ENCODE measurements around the gene ZNF496.
"Not testable (repeated sequence)": the region's sequence is repeated elsewhere in the genome, so short reads cannot be mapped to it uniquely, and the experiment has no call there.

The ZNF496 gene

GRCh38 chr1:247331525-247332214, at the start of gene ZNF496:
Gene ZNF496, minus strand, starts transcription at chr1:247331867. Its CDS starts 2,289 bp downstream, at chr1:247329578.
- peak; percentile 87 for DNase-seq (ENCODE audit: low read depth)

GRCh38 chr1:247378334-247379073, 46.8 kb upstream of the ZNF496 start:
- DNase-seq (ENCODE audit: low read depth) = no peak

- not testable (repeated sequence) for DNase-seq (ENCODE audit: low read depth)
These were observed 46.0 kb upstream of the ZNF496 start for GRCh38 chr1:247377656-247378055.

- no peak for DNase-seq (ENCODE audit: low read depth)
These were observed 45.0 kb upstream of the ZNF496 start for GRCh38 chr1:247376659-247377058.

GRCh38 chr1:247375747-247376146, 44.1 kb upstream of the ZNF496 start:
- no peak for DNase-seq (ENCODE audit: low read depth)

- not testable (repeated sequence) for DNase-seq (ENCODE audit: low read depth)
These were observed 43.1 kb upstream of the ZNF496 start for GRCh38 chr1:247374651-247375334.

GRCh38 chr1:247373721-247374141, 42.1 kb upstream of the ZNF496 start:
- DNase-seq (ENCODE audit: low read depth) = peak; percentile 44

GRCh38 chr1:247371801-247372259, 40.2 kb upstream of the ZNF496 start:
- no peak for DNase-seq (ENCODE audit: low read depth)

GRCh38 chr1:247370786-247371732, 39.4 kb upstream of the ZNF496 start:
- peak; percentile 78 for DNase-seq (ENCODE audit: low read depth)

- DNase-seq (ENCODE audit: low read depth) = no peak
These were observed 37.0 kb upstream of the ZNF496 start for GRCh38 chr1:247368490-247369145.

- peak; percentile 80 for DNase-seq (ENCODE audit: low read depth)
These were observed 36.2 kb upstream of the ZNF496 start for GRCh38 chr1:247367786-247368422.

GRCh38 chr1:247366926-247367645, 35.4 kb upstream of the ZNF496 start:
- DNase-seq (ENCODE audit: low read depth) = no peak

GRCh38 chr1:247366345-247366744, 34.7 kb upstream of the ZNF496 start:
- DNase-seq (ENCODE audit: low read depth) = not testable (repeated sequence)

- DNase-seq (ENCODE audit: low read depth) = no peak
These were observed 33.4 kb upstream of the ZNF496 start for GRCh38 chr1:247365023-247365422.

- DNase-seq (ENCODE audit: low read depth) = not testable (repeated sequence)
These were observed 31.3 kb upstream of the ZNF496 start for GRCh38 chr1:247363000-247363399.

- DNase-seq (ENCODE audit: low read depth) = peak; percentile 21
These were observed 30.5 kb upstream of the ZNF496 start for GRCh38 chr1:247362153-247362552.

- DNase-seq (ENCODE audit: low read depth) = peak; percentile 37
These were observed 29.5 kb upstream of the ZNF496 start for GRCh38 chr1:247360991-247361731.

GRCh38 chr1:247360116-247360898, 28.6 kb upstream of the ZNF496 start:
- DNase-seq (ENCODE audit: low read depth) = peak; percentile 46
